ENCODE measurements around the gene GTPBP3. TPM values are rescaled to one million over a fixed set of nuclear protein-coding genes. Genes with fewer than 3 reads are reported as not detected.

The GTPBP3 gene
- total RNA-seq, 1 experiment from 2014 or later, result 53.2 TPM

GRCh38 chr19:17341386-17341785 is 4.0 kb downstream of the GTPBP3 start:
- H3K9me3 ChIP-seq (ENCODE audit: low read depth, low read length, poor library complexity, severe bottlenecking), result no peaks in the 10 kb centered on the region
- no TSS peak for BruUV-seq (replicated peaks)
- ChIA-PET CTCF (no interaction called here), POLR2A (ENCODE audit: low non-redundant PET) (no interaction called here)
- H3K27me3 ChIP-seq (replicated peaks; ENCODE audit: insufficient read depth, low read depth, low read length, poor library complexity), result no peaks in the 10 kb centered on the region
- no peak overlapping the region for H3K4me3 ChIP-seq (ENCODE audit: low read depth, low read length, poor library complexity, severe bottlenecking)
- no peak for TF ChIP-seq CTCF (conservative IDR thresholded peaks at IDR 0.05; ENCODE audit: low read depth, low read length)
- no peak for TF ChIP-seq EZH2 (IDR thresholded peaks at IDR 0.05; ENCODE audit: borderline replicate concordance, low read depth, low read length, poor library complexity, severe bottlenecking)
- no peak overlapping the region for H3K27ac ChIP-seq (ENCODE audit: low read depth, low read length, poor library complexity, severe bottlenecking)
- intact Hi-C loops (cut with micrococcal nuclease; ENCODE audit: unreplicated experiment), result no loop called here
- H3K36me3 ChIP-seq (ENCODE audit: insufficient read depth, low read length, poor library complexity, severe bottlenecking), result peaks cover 11% of the 10 kb centered on the region
- peaks cover 13% of the 10 kb centered on the region for H3K4me1 ChIP-seq (ENCODE audit: insufficient read depth, low read length, poor library complexity, severe bottlenecking)
- no peak for DNase-seq (ENCODE audit: low spot score)

- intact Hi-C loops (cut with micrococcal nuclease; ENCODE audit: unreplicated experiment), result no loop called here
- TF ChIP-seq CTCF (conservative IDR thresholded peaks at IDR 0.05; ENCODE audit: low read depth, low read length) (no peak), EZH2 (IDR thresholded peaks at IDR 0.05; ENCODE audit: borderline replicate concordance, low read depth, low read length, poor library complexity, severe bottlenecking) (no peak)
- H3K9me3 ChIP-seq (ENCODE audit: low read depth, low read length, poor library complexity, severe bottlenecking), result no peaks in the 10 kb centered on the region
- peaks cover 11% of the 10 kb centered on the region for H3K36me3 ChIP-seq (ENCODE audit: insufficient read depth, low read length, poor library complexity, severe bottlenecking)
- DNase-seq (ENCODE audit: low spot score), result no peak
- no peak overlapping the region for H3K27ac ChIP-seq (ENCODE audit: low read depth, low read length, poor library complexity, severe bottlenecking)
- H3K27me3 ChIP-seq (replicated peaks; ENCODE audit: insufficient read depth, low read depth, low read length, poor library complexity), result no peaks in the 10 kb centered on the region
- ChIA-PET POLR2A (ENCODE audit: low non-redundant PET) (no interaction called here), CTCF (no interaction called here)
- H3K4me3 ChIP-seq (ENCODE audit: low read depth, low read length, poor library complexity, severe bottlenecking), result no peak overlapping the region
- H3K4me1 ChIP-seq (ENCODE audit: insufficient read depth, low read length, poor library complexity, severe bottlenecking), result peaks cover 13% of the 10 kb centered on the region
- no TSS peak for BruUV-seq (replicated peaks)
These were observed 4.5 kb downstream of the GTPBP3 start for GRCh38 chr19:17341845-17342244.

GRCh38 chr19:17346109-17346671 is 8.8 kb downstream of the GTPBP3 start:
- intact Hi-C loops (cut with micrococcal nuclease; ENCODE audit: unreplicated experiment), result loop anchor here (1.0 to 5.0 kb wide), 2 partner anchors 40 to 121 kb away; no protein-coding TSS in a partner anchor
- H3K27me3 ChIP-seq (replicated peaks; ENCODE audit: insufficient read depth, low read depth, low read length, poor library complexity), result no peaks in the 10 kb centered on the region
- POLR2A ChIA-PET (ENCODE audit: low non-redundant PET), result no interaction called here
- CTCF ChIA-PET, result interaction anchor here (0.7 kb wide), 1 partner anchor 63 kb away, joined by 5 read pairs; no protein-coding TSS in a partner anchor
- peak; percentile 77 for DNase-seq (ENCODE audit: low spot score)
- no peaks in the 10 kb centered on the region for H3K9me3 ChIP-seq (ENCODE audit: low read depth, low read length, poor library complexity, severe bottlenecking)
- peaks cover 7% of the 10 kb centered on the region for H3K36me3 ChIP-seq (ENCODE audit: insufficient read depth, low read length, poor library complexity, severe bottlenecking)
- H3K4me3 ChIP-seq (ENCODE audit: low read depth, low read length, poor library complexity, severe bottlenecking), result no peak overlapping the region
- no TSS peak for BruUV-seq (replicated peaks)
- no peaks in the 10 kb centered on the region for H3K4me1 ChIP-seq (ENCODE audit: insufficient read depth, low read length, poor library complexity, severe bottlenecking)
- no peak overlapping the region for H3K27ac ChIP-seq (ENCODE audit: low read depth, low read length, poor library complexity, severe bottlenecking)
- TF ChIP-seq EZH2 (IDR thresholded peaks at IDR 0.05; ENCODE audit: borderline replicate concordance, low read depth, low read length, poor library complexity, severe bottlenecking), result no peak
- peak; percentile 92 for TF ChIP-seq CTCF (conservative IDR thresholded peaks at IDR 0.05; ENCODE audit: low read depth, low read length)

Measured in A673 (cell line).